Pancreas (tissue), 10 donors: Measurements from ENCODE around the gene YAP1. TPM values are rescaled to one million over a fixed set of nuclear protein-coding genes. Genes with fewer than 3 reads are reported as not detected.

Experiments used
- ATAC-seq, 4 donors: fragments of 200-7000 bp; cut with Tn5 transposase; one replicate each; pipeline versions ENCODE4 v1.8.0 to v1.9.1; 2020; ENCODE audit warnings: mild to moderate bottlenecking in 4 of 4, moderate library complexity in 4 of 4
- DNase-seq, 6 donors: peaks; one replicate each; pipeline ENCODE4 v3.0.0-alpha.2; 2020
- FAIRE-seq: peaks from 2 replicates; lab custom pipeline; 2012; peaks lifted over from hg19 to GRCh38; lab: Jason Lieb, UNC
- H3K27ac ChIP-seq, 4 donors: fragments of 200-600 bp; sonication (generic); 1 replicate in 3 of 4; 2 replicates in 1 of 4; pipeline versions ENCODE4 v1.5.0 to v1.8.0; 2020
- H3K27me3 ChIP-seq, 4 donors: fragments of 200-600 bp; one replicate each; pipeline ENCODE4 v1.8.0; 2021
- H3K36me3 ChIP-seq, 3 donors: fragments of 200-600 bp; sonication (generic) in 1 of 3; one replicate each; pipeline versions ENCODE4 v1.5.0 to v1.8.0; 2020 to 2021
- H3K4me1 ChIP-seq, 3 donors: fragments of 200-600 bp; one replicate each; pipeline ENCODE4 v1.8.0; 2021
- H3K4me3 ChIP-seq, 4 donors: fragments of 200-600 bp; sonication (generic) in 2 of 4; one replicate each; pipeline versions ENCODE4 v1.5.0 to v1.8.0; 2020 to 2021
- H3K9me3 ChIP-seq, 4 donors: fragments of 200-600 bp; one replicate each; pipeline ENCODE4 v1.8.0; 2021
- WGBS, 2 donors: extraction: QIAGEN DNeasy Blood & Tissue Kit; methylation state at CpG; one replicate each; pipeline ENCODE4 v1.1.7; 2013; 5-methylcytosine and 5-hydroxymethylcytosine counted together
- intact Hi-C, 3 donors: fragments of 100-400 bp; cut with DNase I; formaldehyde crosslinking; loops; one replicate each; pipeline versions ENCODE4 v1.11.1 to v1.14.2; 2022
- polyA plus RNA-seq, 2 donors: library from polyadenylated mRNA; stranded (reverse); fragments of 200-250 nt; gene quantifications; one replicate each; pipeline ENCODE4 v1.2.3, GENCODE V29; 2013
- total RNA-seq, 6 donors: library from RNA; stranded (reverse); fragmentation: NEBNext Ultra II Directional in 4 of 6; extraction: Animal tissue kit (Norgen Biotek cat#: 25700) in 4 of 6; gene quantifications; one replicate each; pipeline versions ENCODE4 v1.2.1 to v1.2.4, GENCODE V29; 2021 to 2023
- TF ChIP-seq, protein P1 (sequence below), 4 donors: fragments of 200-600 bp; sonication (generic) in 3 of 4; IDR thresholded peaks; one replicate each; pipeline versions ENCODE4 v1.5.0 to v1.8.0; 2021; ENCODE audit warnings: antibody characterized with exemption in 4 of 4
- donor health status: healthy with polysubstance abuse.
- donor health status: DM: no; HTN: no; CAD: no; lungs with moderate emphysema.
- donor health status: DM: no; HTN: no; CAD: no.
- donor health status: control.
- donor health status: control.
- donor health status: Bipolar disorder and iron deficiency.
- donor health status: DM: yes; HTN: yes; CAD: no.
- donor health status: DM: no; HTN: no; CAD: no.
- donor health status: DM: no; HTN: no; CAD: no.
- donor health status: DM: yes; HTN: yes; CAD: no.

Gene YAP1
- total and polyA plus RNA-seq, 8 donors = 8.7 to 46.5 (median 17.2) TPM

DNA sequence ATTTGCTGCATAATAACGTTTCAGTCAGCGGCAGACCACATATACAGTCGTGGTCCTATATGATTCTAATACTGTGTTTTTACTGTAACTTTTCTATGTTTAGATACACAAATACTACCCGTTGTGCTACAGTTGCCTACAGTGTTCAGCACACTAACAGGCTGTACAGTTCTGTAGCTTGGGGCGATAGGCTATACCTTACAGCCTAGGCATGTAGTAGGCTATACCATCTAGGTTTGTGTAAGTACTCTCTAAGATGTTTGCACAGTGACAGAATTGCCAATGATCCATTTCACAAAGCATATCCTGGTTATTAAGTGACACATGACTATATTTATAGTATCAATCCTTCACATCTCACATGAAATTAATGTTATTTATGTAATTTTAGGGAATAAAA, 78.2 kb downstream of the YAP1 start:
- intact Hi-C loops = no loop called here
- Histone ChIP-seq H3K9me3 (no peaks in the 10 kb centered on the region), H3K36me3 (no peaks in the 10 kb centered on the region), H3K27ac (no peak overlapping the region), H3K27me3 (no peaks in the 10 kb centered on the region), H3K4me1 (peaks cover 0 to 6% (median 0%) of the 10 kb centered on the region in 3 donors), H3K4me3 (no peak overlapping the region)
- no peak for ATAC-seq
- TF ChIP-seq, protein P1, sequence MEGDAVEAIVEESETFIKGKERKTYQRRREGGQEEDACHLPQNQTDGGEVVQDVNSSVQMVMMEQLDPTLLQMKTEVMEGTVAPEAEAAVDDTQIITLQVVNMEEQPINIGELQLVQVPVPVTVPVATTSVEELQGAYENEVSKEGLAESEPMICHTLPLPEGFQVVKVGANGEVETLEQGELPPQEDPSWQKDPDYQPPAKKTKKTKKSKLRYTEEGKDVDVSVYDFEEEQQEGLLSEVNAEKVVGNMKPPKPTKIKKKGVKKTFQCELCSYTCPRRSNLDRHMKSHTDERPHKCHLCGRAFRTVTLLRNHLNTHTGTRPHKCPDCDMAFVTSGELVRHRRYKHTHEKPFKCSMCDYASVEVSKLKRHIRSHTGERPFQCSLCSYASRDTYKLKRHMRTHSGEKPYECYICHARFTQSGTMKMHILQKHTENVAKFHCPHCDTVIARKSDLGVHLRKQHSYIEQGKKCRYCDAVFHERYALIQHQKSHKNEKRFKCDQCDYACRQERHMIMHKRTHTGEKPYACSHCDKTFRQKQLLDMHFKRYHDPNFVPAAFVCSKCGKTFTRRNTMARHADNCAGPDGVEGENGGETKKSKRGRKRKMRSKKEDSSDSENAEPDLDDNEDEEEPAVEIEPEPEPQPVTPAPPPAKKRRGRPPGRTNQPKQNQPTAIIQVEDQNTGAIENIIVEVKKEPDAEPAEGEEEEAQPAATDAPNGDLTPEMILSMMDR (IDR thresholded peaks at IDR 0.05) = no peak
- WGBS, 2 donors = 72 to 74% methylated on average over 5 of the region's 5 CpGs
- DNase-seq = no peak
- FAIRE-seq = no peak

DNA sequence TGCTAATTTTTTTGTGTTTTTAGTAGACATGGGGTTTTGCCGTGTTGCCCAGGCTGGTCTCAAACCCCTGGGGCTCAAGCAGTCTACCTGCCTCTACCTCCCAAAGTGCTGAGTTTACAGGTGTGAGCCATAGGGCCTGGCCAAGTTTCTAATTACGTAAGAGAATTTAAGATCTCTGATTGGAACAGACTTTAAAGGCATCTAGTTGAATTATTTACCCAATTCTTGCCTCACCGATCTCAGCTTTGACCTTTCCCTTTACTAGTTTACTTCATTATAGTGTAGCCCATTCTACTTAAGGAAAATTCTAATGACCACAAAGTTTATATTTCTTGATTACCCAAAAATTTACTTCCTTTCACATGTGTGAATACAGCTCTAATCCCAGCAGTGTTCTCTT, 81.6 kb downstream of the YAP1 start:
- TF ChIP-seq, protein P1 (IDR thresholded peaks at IDR 0.05) = no peak
- ATAC-seq (no peak), FAIRE-seq (no peak), DNase-seq (no peak)
- Histone ChIP-seq H3K9me3 (no peaks in the 10 kb centered on the region), H3K27ac (no peak overlapping the region), H3K36me3 (no peaks in the 10 kb centered on the region), H3K4me1 (peaks cover 0 to 6% (median 0%) of the 10 kb centered on the region in 3 donors), H3K27me3 (no peaks in the 10 kb centered on the region), H3K4me3 (no peak overlapping the region)
- intact Hi-C loops = no loop called here
- WGBS, 2 donors = 71 to 77% methylated on average over 3 of the region's 3 CpGs

DNA sequence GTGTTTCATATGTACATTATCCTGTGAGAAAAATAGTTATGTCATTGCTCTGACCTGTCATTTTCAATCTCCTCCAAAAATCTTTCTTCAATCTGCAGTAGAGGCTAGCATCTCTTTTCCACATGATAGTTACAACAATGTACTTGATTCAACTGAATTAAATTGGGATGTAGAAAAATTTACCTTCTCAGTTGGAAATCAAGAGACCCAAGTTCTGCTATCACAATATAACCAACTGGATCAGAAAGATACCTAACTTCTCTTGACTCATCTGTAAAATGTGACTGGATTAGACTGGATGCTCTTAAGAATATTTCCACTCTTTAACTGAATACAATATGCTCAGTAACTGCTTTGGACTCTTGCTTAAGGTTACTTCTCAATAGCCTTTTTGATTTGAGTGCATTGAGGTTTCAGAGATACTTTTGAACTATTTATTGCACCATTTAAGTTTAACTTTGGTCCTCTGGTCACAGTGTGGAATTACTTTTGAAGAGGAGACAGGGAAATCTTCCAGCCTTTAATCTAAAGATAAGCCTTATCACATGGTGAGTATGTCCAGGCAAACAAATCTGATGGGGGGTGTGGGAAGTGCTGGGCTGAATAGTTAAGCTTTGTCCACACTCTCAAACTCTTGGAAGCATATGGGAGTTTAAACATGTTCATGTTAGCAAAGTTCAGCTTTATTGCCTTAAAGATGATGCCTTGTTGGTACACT, 82.3 kb downstream of the YAP1 start:
- Histone ChIP-seq H3K27ac (no peak overlapping the region), H3K4me1 (peaks cover 0 to 6% (median 0%) of the 10 kb centered on the region in 3 donors), H3K27me3 (no peaks in the 10 kb centered on the region), H3K9me3 (no peaks in the 10 kb centered on the region), H3K36me3 (no peaks in the 10 kb centered on the region), H3K4me3 (no peak overlapping the region)
- FAIRE-seq = no peak
- peak in 1 of 4 donors; percentile 29 for ATAC-seq
- DNase-seq = no peak
- intact Hi-C loops = no loop called here
- TF ChIP-seq, protein P1 (IDR thresholded peaks at IDR 0.05) = no peak

DNA sequence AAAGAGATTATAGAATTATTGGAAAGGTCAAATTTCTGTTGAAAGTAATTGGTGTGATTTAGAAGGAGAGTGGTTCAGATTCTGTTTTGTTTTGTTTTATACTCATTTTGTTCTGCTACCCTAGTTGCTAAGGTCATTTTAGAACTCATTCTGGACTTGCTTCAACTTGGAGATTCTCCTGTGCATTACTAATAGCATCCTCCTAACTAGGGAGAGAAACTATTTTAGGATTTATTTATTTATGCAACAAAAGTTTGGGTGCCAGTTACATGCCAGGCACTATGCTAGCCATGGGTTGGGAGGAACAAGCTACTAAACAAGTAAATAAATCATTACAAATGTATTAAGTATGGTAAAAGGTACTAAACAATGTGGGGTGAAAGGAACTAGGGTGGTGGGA, 84.0 kb downstream of the YAP1 start:
- ATAC-seq (no peak), FAIRE-seq (no peak), DNase-seq (no peak)
- TF ChIP-seq, protein P1 (IDR thresholded peaks at IDR 0.05) = no peak
- H3K9me3 ChIP-seq = no peaks in the 10 kb centered on the region
- H3K27me3 ChIP-seq = no peaks in the 10 kb centered on the region
- intact Hi-C loops = no loop called here
- no peak overlapping the region for H3K4me3 ChIP-seq
- no peaks in the 10 kb centered on the region for H3K4me1 ChIP-seq
- H3K27ac ChIP-seq = no peak overlapping the region
- H3K36me3 ChIP-seq = no peaks in the 10 kb centered on the region

DNA sequence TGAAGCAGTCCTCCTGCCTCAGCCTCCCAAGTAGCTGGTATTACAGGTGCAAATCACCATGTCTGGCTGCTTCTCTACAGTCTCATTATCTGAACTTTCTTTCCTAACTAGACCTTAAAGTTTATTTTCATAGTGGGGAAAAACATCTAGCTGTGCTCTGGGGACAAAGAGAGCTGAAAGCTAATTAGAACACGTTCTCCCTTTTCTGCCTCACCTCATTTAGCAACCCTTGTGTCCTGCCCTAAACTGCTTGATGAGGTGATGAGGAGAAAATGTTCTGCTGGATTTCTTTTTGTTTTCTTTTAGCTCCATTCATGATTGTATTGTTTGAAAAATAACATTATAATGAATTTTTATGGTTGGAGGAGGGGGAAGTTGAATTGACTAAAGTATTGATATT, 84.7 kb downstream of the YAP1 start:
- DNase-seq (no peak), ATAC-seq (no peak)

More for the DNA sequence above, 84.7 kb downstream of the YAP1 start:
- Histone ChIP-seq H3K27me3 (no peaks in the 10 kb centered on the region), H3K27ac (no peak overlapping the region), H3K36me3 (no peaks in the 10 kb centered on the region), H3K4me3 (no peak overlapping the region), H3K9me3 (no peaks in the 10 kb centered on the region), H3K4me1 (no peaks in the 10 kb centered on the region)
- 94 to 96% methylated on average over 1 of the region's 1 CpG for WGBS, 2 donors
- TF ChIP-seq, protein P1 (IDR thresholded peaks at IDR 0.05) = no peak
- FAIRE-seq = no peak
- intact Hi-C loops = no loop called here
